ENCODE results near the gene TRIM47. TPM values are rescaled to one million over a fixed set of nuclear protein-coding genes. Genes with fewer than 3 reads are reported as not detected.
"Not testable (repeated sequence)": the region's sequence is repeated elsewhere in the genome, so short reads cannot be mapped to it uniquely, and the experiment has no call there.

Gene TRIM47
- total RNA-seq, 2 donors from 2014 or later = 44.8 to 61.8 TPM

- intact Hi-C loops (cut with DNase I, micrococcal nuclease) = no loop called here
- no peak for ATAC-seq
- DNase-seq = peak in 1 of 2 donors; percentile 8
Measured at GRCh38 chr17:75894049-75894733, 15.8 kb upstream of the TRIM47 start.

- ATAC-seq (no peak), DNase-seq (no peak)
- intact Hi-C loops (cut with DNase I, micrococcal nuclease) = no loop called here
Measured at GRCh38 chr17:75893305-75894048, 15.1 kb upstream of the TRIM47 start.

- ATAC-seq = no peak
- DNase-seq = no peak
- intact Hi-C loops (cut with DNase I, micrococcal nuclease) = no loop called here
Measured at GRCh38 chr17:75892556-75893224, 14.3 kb upstream of the TRIM47 start.

- intact Hi-C loops (cut with DNase I, micrococcal nuclease) = no loop called here
- no peak for DNase-seq
- ATAC-seq = no peak
Measured at GRCh38 chr17:75891605-75892555, 13.5 kb upstream of the TRIM47 start.

GRCh38 chr17:75891022-75891604 is 12.7 kb upstream of the TRIM47 start:
- no peak for ATAC-seq
- intact Hi-C loops (cut with DNase I, micrococcal nuclease) = no loop called here
- DNase-seq = no peak

- no peak for ATAC-seq
- no peak for DNase-seq
- intact Hi-C loops (cut with DNase I, micrococcal nuclease) = no loop called here
Measured at GRCh38 chr17:75889454-75889853, 11.1 kb upstream of the TRIM47 start.

- ATAC-seq (no peak), DNase-seq (no peak)
- intact Hi-C loops (cut with DNase I, micrococcal nuclease) = no loop called here
Measured at GRCh38 chr17:75888484-75888883, 10.1 kb upstream of the TRIM47 start.

GRCh38 chr17:75885860-75886259 is 7.5 kb upstream of the TRIM47 start:
- intact Hi-C loops (cut with DNase I, micrococcal nuclease); ATAC-seq; DNase-seq: not testable (repeated sequence)

- ATAC-seq (no peak), DNase-seq (no peak)
- intact Hi-C loops (cut with DNase I, micrococcal nuclease) = no loop called here
Measured at GRCh38 chr17:75885431-75885830, 7.0 kb upstream of the TRIM47 start.

GRCh38 chr17:75881678-75882454 is 3.5 kb upstream of the TRIM47 start:
- DNase-seq (no peak), ATAC-seq (no peak)
- intact Hi-C loops (cut with DNase I, micrococcal nuclease) = no loop called here

GRCh38 chr17:75880266-75880665 is 1.9 kb upstream of the TRIM47 start:
- intact Hi-C loops (cut with DNase I, micrococcal nuclease) = no loop called here
- DNase-seq = no peak
- ATAC-seq = no peak

- ATAC-seq (peak; percentile 65), DNase-seq (peak; percentile 76 to 88)
- intact Hi-C loops (cut with DNase I, micrococcal nuclease) = no loop called here
Measured at GRCh38 chr17:75877752-75878173, 618 bp downstream of the TRIM47 start.

- intact Hi-C loops (cut with DNase I, micrococcal nuclease) = no loop called here
- DNase-seq (peak; percentile 81 to 92), ATAC-seq (peak; percentile 37)
Measured at GRCh38 chr17:75876938-75877751, 1.2 kb downstream of the TRIM47 start.

- intact Hi-C loops (cut with DNase I, micrococcal nuclease) = no loop called here
- DNase-seq (peak; percentile 82 to 93), ATAC-seq (peak; percentile 59)
Measured at GRCh38 chr17:75876190-75876937, 2.0 kb downstream of the TRIM47 start.

GRCh38 chr17:75875940-75876189 is 2.5 kb downstream of the TRIM47 start:
- ATAC-seq = peak; percentile 63
- intact Hi-C loops (cut with DNase I, micrococcal nuclease) = no loop called here
- peak in 1 of 2 donors; percentile 70 for DNase-seq

- intact Hi-C loops (cut with DNase I, micrococcal nuclease) = no loop called here
- DNase-seq = no peak
- no peak for ATAC-seq
Measured at GRCh38 chr17:75875182-75875939, 3.0 kb downstream of the TRIM47 start.
